ENCODE measurements around the gene MGAT4B.
A peak's percentile ranks its signal among the peaks of the same experiment; 100 is the strongest.

The MGAT4B gene

GRCh38 chr5:179805529-179806249 is 977 bp downstream of the MGAT4B start:
- DNase-seq, result no peak

DNA sequence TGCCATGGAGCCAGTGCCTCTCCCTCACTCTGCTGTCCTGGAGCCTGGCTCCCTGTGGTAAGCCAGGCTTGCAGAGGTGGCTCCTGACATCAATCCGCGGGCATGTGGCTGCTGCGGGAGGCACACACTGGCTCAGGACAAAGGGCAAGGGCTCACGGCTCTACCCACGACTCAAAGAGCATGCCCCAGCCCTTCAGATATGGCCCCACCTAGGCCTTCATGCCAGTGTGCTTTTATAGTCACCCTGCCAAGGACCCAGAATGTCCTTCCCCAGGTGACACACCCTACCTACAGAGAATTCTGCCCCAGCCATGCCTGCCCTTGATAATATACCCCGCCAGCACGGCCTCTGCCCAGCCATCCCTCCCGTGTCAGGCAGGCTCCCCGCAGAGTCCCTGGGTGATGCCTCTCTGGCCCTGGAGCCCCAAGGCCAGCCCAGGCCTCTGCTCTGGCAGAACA is 1.6 kb downstream of the MGAT4B start:
- DNase-seq, result no peak

GRCh38 chr5:179804555-179804947 is 2.1 kb downstream of the MGAT4B start:
- DNase-seq, result no peak

DNA sequence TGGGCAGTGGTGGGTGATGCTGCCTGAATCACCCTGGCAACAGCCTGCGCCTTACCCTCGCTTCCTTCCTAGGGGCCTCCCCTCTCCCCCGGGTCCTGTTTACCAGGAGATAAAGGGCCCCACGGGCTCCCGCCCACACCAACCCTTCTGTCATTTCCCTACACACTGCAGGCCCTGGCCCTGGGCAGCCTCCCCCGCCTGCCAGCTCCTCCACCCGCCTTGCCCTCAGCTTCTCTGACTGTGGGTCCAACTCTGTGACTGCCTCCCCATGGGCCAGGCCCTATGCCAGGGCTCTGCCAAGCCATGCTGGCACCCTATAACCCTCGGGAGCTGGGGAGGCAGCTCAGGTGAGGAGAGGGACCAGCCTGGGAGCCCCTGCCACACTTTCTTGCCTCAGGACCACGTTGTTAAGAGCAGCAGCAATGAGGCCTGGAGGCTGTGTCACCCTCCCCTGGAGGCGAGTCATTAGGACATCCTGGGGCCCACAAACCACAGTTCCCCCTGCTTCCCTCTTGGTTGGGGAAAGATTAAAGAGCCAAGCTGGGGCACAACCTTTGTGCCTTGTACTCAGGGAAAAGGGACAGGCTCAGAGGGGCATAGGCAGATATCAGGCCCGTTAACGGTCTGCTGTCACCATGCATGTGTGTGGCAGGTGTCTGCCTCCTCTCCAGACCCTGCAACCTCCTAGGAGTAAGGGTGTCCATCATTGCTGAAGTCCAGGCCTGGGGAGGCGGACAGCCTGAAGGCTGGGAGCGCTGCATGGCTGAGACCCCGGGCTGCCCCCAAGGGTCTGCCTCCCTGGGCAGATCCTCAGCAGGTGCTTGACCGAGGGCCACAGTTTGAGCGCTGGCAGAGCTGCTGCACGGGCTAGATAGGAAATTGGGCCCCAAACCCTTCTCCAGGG is 2.8 kb downstream of the MGAT4B start:
- DNase-seq, result no peak

DNA sequence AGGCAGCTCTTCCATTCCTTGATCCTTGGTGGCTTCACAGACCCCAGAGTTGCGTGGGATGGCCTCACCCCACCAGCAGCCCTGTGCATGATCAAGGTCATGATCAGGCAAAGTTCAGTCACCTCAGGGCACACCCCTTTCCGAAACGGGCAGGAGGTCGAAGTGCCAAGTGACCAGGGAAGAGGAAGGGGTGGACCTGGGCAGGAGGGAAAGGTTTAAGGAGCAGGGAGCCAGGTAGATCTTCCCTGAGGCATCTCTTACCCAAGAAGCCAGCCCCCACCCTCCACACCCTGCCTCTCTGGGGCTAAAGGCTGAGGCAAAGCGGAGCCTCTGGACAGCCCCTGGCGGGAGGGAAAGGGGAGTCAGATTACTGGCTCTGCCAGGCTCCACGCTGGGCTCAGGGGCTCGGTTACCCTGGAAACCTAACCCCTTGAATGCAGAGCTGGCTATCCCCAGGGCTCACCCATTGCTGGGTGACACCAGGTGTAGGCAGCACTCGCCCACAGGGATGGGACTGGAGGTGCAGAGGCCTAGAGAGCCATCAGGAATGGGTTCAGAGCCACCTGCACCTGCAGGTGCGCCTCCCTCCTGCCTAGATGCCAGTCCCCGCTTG is 3.6 kb downstream of the MGAT4B start:
- no peak for DNase-seq

DNA sequence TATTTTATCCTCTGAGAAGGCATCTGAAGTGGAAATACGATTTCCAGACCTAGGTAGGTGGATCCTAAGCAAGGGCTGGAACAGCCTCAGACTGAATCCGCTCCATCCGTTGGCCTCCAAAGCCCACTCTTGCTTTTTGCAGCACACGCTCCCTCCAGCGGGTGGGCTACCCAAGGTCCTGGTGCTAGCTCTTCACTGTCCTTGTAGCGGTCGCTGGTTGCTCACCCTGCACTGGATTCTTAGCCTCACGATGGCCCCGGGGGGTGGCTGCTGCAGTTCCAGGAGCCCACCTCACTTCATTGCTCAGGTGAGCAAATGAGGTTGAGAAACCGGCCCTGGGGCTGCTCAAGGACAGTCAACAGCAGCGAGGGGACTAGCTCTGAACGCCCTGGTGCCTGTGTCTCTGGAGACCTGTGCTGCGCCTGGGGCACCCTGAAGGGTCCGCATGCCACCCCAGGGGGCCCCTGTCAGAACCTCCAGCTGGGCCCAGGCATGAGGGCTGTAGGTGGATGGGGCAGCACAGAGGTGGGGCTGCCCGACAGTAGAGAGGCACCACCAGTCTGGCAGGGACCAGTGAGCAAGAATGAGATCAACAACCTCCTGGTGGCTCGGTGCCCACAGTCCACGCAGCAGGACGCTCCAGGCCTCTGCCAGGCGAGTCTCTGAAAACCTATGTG is 4.3 kb downstream of the MGAT4B start:
- no peak for DNase-seq

GRCh38 chr5:179801304-179802206 is 5.1 kb downstream of the MGAT4B start:
- peak; percentile 89 for DNase-seq

GRCh38 chr5:179800696-179801201 is 5.9 kb downstream of the MGAT4B start:
- DNase-seq, result no peak

DNA sequence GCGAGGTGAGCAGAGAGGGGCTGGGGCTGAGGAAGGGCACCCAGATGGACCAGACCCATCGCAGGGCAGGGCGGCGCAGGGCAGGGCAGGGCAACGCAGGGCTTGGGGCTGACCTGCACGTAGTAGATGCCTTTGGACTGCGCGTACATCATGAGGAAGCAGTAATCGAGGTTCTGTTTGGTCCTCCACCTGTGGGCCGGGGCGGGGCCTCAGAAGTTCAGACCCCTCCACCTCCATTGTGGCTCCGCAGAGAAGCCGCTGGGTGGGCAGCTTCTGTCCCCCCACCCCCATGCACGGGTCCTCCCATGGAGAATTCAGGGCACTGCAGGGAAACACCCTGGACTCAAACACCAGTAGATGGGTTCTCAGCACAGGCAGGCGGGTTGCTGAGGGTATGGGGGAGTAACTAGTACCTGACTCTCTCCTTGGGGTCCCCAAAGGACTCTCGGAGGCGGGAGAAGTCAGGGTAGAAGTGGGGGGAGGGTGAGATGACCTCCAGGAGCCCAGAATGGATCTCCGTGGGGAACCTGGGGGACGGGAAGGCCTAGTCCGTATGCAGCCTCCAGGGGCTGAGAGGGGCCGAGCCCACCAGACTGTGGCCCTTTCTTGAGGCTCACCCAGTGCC is 6.5 kb downstream of the MGAT4B start:
- no peak for DNase-seq

DNA sequence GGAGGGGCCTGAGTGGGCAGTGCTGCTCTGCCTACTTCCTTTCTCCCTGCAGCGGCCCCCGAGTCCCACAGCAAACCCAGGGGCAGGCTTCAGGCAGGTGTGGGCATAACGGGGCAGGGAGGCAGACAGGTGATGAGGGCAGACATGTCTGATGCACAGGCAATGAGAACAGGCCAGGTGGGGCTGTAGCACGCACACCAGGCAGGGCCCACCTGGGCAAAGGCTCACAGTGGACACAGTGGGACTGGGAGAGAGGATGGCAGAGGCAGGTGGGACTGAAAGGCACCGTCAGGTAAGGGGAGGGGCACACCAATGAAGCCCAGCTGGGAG is 7.1 kb downstream of the MGAT4B start:
- DNase-seq, result no peak

DNA sequence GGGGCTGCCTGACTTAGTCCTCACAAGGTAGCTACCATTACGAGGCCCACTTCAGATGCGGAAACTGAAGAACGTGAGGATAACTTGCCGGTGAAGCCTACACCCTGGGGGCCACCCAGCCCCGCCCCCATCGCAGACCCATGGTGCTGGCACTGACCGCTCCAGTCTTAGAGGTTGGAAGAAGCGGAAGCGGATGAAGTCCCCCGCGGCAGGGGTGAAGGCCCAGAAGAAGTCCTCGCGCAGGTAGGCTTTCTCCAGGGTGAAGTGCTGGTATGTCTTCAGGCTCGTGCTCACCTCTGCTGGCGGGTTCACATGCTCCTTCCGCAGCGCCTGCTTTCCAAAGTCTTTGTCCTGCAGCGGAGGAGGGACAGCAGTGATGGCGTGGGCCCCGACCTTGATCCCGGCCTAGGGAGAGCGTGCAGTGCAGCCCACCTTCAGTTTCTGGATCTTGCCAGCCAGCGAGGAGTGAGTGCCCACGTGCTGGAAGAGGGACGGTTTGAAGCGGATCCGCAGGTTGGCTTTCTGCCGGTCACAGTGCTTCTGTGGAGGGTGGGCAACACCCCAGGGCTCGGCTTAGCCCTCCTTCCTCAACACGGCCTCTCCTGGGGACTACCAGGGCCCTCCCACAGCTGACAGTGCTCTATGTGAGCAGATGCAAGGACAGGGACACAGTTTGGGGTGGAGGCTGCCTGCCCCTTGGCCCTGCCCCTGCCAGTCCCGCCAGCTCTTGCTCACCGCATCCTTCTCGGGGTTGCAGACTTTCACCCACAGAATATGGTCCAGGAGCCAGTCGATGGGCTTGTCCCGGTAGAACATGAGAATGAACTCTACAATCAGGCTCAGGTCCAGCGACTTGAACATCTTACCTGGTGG is 7.7 kb downstream of the MGAT4B start:
- DNase-seq, result no peak

DNA sequence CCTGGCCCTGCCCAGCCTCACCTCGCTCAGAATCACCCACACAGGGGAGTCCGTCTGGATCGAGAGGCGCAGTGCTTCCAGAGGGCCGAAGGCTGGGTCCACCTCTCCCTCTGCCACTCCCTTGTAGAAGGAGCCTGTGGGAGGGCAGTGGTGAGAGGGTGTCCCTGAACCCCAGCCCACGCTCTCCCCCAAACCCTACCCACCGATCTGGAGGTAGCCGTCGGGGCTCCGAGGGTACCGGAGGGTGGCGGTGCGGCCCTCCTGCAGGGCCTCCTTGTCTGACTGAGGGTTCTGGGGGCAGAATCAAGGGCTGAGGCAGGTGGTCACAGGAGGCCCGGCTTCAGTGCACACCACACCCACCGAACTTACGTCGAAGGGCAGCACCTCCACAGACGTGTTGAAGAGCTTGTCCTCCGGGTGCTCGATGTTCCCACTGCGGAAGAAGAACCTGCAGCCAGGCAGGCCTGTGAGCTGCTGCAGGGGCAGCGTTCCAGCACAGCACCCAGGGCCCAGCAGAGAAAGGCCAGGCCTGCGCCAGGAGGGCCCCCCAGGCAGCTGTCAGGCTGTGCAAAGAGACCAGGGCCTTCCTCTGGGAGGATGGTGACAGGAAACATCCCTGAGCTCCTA is 8.4 kb downstream of the MGAT4B start:
- DNase-seq, result no peak

DNA sequence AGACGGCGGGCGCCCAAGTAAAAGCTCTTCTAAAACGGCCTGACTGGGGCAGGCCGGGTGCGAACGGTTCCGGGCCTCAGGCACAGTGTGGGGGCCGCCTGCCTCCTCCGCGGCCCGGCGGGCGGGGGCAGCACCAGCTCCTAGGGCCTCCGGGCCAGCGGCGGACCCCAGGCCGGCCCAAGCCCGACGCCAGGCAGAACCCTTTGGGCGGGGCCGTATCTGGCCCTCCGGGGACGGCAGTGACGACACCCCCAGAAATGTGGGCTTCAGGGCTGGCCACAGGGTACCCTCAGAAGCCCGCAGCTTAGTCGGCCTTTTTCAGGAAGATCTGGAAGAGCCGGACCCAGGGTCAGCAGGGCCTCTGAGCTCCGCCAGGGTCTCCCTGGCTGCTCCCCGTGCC is 8.9 kb downstream of the MGAT4B start:
- no peak for DNase-seq

GRCh38 chr5:179796877-179797608 is 9.6 kb downstream of the MGAT4B start:
- no peak for DNase-seq

GRCh38 chr5:179795863-179796833 is 10.5 kb downstream of the MGAT4B start:
- DNase-seq, result peak; percentile 92

GRCh38 chr5:179795049-179795862 is 11.4 kb downstream of the MGAT4B start:
- DNase-seq, result peak; percentile 87

- DNase-seq, result no peak
Observed at GRCh38 chr5:179794575-179794974, 12.1 kb downstream of the MGAT4B start.
